ENCODE measurements around the gene PAH. TPM values are rescaled to one million over a fixed set of nuclear protein-coding genes. Genes with fewer than 3 reads are reported as not detected.

The PAH gene
- total and polyA plus RNA-seq, 8 donors: 5.9 to 89.3 (median 16.3) TPM

GRCh38 chr12:102927220-102927619 is 10.2 kb upstream of the PAH start:
- ATAC-seq (no peak), FAIRE-seq (no peak), DNase-seq (no peak)
- Histone ChIP-seq H3K27me3 (no peaks in the 10 kb centered on the region), H3K27ac (no peak overlapping the region), H3K36me3 (no peaks in the 10 kb centered on the region), H3K9me3 (no peaks in the 10 kb centered on the region), H3K4me3 (no peak overlapping the region), H3K4me1 (no peaks in the 10 kb centered on the region)
- TF ChIP-seq, protein P1, sequence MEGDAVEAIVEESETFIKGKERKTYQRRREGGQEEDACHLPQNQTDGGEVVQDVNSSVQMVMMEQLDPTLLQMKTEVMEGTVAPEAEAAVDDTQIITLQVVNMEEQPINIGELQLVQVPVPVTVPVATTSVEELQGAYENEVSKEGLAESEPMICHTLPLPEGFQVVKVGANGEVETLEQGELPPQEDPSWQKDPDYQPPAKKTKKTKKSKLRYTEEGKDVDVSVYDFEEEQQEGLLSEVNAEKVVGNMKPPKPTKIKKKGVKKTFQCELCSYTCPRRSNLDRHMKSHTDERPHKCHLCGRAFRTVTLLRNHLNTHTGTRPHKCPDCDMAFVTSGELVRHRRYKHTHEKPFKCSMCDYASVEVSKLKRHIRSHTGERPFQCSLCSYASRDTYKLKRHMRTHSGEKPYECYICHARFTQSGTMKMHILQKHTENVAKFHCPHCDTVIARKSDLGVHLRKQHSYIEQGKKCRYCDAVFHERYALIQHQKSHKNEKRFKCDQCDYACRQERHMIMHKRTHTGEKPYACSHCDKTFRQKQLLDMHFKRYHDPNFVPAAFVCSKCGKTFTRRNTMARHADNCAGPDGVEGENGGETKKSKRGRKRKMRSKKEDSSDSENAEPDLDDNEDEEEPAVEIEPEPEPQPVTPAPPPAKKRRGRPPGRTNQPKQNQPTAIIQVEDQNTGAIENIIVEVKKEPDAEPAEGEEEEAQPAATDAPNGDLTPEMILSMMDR (IDR thresholded peaks at IDR 0.05): no peak
- intact Hi-C loops (cut with DNase I): no loop called here

DNA sequence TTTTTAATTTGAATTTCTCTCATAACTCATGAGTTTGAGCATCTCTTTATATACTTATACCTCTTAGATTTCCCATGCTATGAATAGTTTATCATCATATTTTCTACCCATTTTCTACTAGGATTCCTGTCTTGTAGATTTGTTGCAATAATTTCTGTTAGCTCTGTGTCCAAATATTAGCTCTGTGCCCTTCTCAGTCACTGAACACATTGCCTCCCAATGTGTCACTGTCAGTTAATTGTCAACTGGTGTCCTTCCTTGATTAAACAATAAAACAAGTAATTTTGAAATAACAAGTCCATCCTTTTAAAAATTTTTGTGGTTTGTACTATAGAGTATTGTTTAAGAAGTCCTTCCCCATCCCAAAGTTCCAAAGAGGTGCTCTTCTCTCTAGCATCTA is 4.2 kb upstream of the PAH start:
- no peaks in the 10 kb centered on the region for H3K36me3 ChIP-seq
- ATAC-seq: no peak
- intact Hi-C loops (cut with DNase I): no loop called here
- H3K4me3 ChIP-seq: no peak overlapping the region
- FAIRE-seq: no peak
- no peaks in the 10 kb centered on the region for H3K27me3 ChIP-seq
- H3K4me1 ChIP-seq: peaks cover 0 to 7% (median 0%) of the 10 kb centered on the region in 3 donors
- no peak overlapping the region for H3K27ac ChIP-seq
- DNase-seq: no peak
- TF ChIP-seq, protein P1 (IDR thresholded peaks at IDR 0.05): no peak
- no peaks in the 10 kb centered on the region for H3K9me3 ChIP-seq

- DNase-seq (no peak), FAIRE-seq (no peak), ATAC-seq (peak in 1 of 4 donors; percentile 42)
- no peak overlapping the region for H3K27ac ChIP-seq
- no peaks in the 10 kb centered on the region for H3K9me3 ChIP-seq
- H3K4me1 ChIP-seq: peaks cover 0 to 7% (median 0%) of the 10 kb centered on the region in 3 donors
- H3K27me3 ChIP-seq: no peaks in the 10 kb centered on the region
- no peaks in the 10 kb centered on the region for H3K36me3 ChIP-seq
- intact Hi-C loops (cut with DNase I): no loop called here
- TF ChIP-seq, protein P1 (IDR thresholded peaks at IDR 0.05): no peak
- no peak overlapping the region for H3K4me3 ChIP-seq
Observed at GRCh38 chr12:102920271-102920670, 3.2 kb upstream of the PAH start.

DNA sequence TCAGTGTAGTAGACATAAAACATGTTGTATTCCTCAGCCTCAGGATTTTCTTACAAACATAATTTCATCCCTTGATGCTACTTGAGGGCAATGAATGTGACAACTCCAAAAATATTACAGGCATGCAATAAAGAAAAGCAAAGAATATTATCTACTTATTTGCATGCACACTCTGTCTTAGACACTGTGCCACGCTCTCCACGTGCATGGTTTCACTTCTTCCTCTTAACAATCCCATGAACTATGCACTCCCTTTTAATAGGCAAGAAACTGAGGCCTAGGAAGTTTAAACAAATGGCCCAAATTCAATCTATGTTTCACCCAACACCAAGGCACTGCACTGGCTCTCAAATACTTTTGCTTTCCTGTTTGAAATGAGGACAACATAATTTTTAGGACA is 1.8 kb upstream of the PAH start:
- DNase-seq: no peak
- Histone ChIP-seq H3K27me3 (no peaks in the 10 kb centered on the region), H3K4me3 (no peak overlapping the region), H3K36me3 (no peaks in the 10 kb centered on the region), H3K27ac (no peak overlapping the region), H3K4me1 (peaks cover 0 to 7% (median 0%) of the 10 kb centered on the region in 3 donors), H3K9me3 (no peaks in the 10 kb centered on the region)
- intact Hi-C loops (cut with DNase I): no loop called here
- FAIRE-seq: no peak
- WGBS, 2 donors: 76 to 77% methylated on average over 2 of the region's 2 CpGs
- TF ChIP-seq, protein P1 (IDR thresholded peaks at IDR 0.05): no peak
- no peak for ATAC-seq

DNA sequence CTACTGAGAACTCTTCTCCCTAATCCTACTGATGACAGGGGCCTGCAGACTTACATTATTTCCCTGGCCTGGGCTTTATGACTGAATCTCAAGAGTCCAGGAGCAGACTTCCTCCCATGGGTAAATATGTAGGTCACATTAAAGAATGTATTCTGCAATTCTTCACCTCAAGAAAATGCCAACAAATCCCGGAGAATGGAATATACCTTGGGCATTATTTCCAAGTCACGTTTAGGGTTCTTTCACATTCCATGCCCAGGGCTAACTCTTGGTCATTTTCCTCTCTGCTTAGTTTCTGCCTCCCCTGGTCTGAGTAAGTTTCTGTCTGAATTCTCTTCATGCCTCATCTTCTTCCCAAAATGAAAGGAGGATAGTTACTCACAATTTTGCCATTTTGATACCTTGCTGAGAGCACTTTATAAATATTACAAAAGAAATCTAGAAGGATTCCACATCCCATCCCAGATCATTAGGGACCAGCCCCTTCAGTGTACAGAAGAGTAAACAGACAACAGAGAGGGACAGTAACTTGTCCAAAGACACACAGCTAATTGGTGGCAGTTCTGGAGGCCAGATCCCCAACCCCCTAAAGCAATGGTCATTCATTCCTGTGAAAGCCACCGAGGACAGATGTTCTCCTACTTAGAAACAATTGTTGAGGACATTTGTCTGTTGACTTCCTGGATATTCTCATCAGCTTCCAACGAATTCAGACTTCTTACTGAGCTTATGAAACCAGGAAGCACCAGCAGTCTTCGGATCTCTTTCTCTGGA is 605 bp downstream of the PAH start:
- FAIRE-seq: no peak
- ATAC-seq: no peak
- no peak for DNase-seq
- Histone ChIP-seq H3K27ac (peak overlapping the region; percentile 31 to 68 (median 52)), H3K36me3 (no peaks in the 10 kb centered on the region), H3K9me3 (no peaks in the 10 kb centered on the region), H3K27me3 (no peaks in the 10 kb centered on the region), H3K4me3 (peak overlapping the region in 2 of 4 donors; percentile 32 to 45), H3K4me1 (peaks cover 0 to 7% (median 0%) of the 10 kb centered on the region in 3 donors)
- WGBS, 2 donors: 69 to 74% methylated on average over 5 of the region's 5 CpGs
- TF ChIP-seq, protein P1 (IDR thresholded peaks at IDR 0.05): no peak
- intact Hi-C loops (cut with DNase I): no loop called here

Data from pancreas (tissue), 10 donors.